Measurements from ENCODE around the gene ABAT. TPM values are rescaled to one million over a fixed set of nuclear protein-coding genes. Genes with fewer than 3 reads are reported as not detected.

The ABAT gene
- total RNA-seq, 1 donor from 2014 or later: 23.3 TPM

DNA sequence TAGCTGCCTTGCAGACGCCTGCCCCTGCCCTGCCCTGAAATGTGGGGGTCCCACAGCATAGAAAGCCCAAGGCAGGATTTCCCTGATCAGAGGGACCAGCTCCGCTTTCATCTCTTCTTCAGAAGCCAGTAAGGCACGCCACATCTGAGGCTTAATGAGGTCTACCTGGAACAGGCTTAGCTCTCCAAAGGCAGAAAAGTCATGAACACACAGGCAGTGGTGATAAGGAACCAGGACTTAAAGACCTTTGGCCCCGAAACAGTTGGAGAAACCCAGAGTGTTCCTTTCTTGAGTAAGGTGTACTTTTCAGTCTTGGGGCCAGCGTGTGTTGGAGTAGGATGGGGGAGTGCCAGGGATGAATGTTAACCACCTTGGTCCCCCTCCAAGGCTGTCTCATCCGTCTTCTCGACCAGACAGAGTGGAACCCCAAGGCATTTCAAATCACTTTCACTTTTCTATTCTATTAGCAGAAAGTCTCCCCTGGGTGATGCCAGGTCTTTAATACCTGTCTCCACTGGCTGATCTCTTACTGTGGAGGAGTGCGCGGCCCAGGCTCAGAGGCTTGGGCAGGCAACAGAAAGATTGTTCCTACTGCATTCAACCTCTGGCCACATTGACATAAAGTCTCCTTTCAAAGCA lies 79.1 kb downstream of the ABAT start:
- peaks cover 3% of the 10 kb centered on the region for H4K20me1 ChIP-seq (ENCODE audit: insufficient read depth, low read length)
- peaks cover 4% of the 10 kb centered on the region for H3K4me1 ChIP-seq (ENCODE audit: insufficient read depth, low read length)
- Mint-ChIP-seq H3K4me3 (ENCODE audit: unreplicated experiment) (no peak overlapping the region), H3K36me3 (ENCODE audit: low read depth, unreplicated experiment) (peaks cover 4% of the 10 kb centered on the region), H3K27ac (ENCODE audit: unreplicated experiment) (no peak overlapping the region), H3K9me3 (ENCODE audit: unreplicated experiment) (peaks cover 2% of the 10 kb centered on the region), H3K27me3 (ENCODE audit: low read depth, unreplicated experiment) (no peaks in the 10 kb centered on the region), H3K4me1 (ENCODE audit: low read depth, unreplicated experiment) (peaks cover 12% of the 10 kb centered on the region)
- H2AFZ ChIP-seq (ENCODE audit: low read depth, low read length): no peak overlapping the region
- no peak overlapping the region for H3K27ac ChIP-seq (ENCODE audit: low read depth, low read length)
- H3K4me2 ChIP-seq (ENCODE audit: low read length): no peak overlapping the region
- H3K9me3 ChIP-seq (ENCODE audit: insufficient read depth, low read depth, low read length): no peaks in the 10 kb centered on the region
- no peak for TF ChIP-seq EZH2 (IDR thresholded peaks at IDR 0.05; ENCODE audit: insufficient read depth, low read length)
- TF ChIP-seq, protein P1, sequence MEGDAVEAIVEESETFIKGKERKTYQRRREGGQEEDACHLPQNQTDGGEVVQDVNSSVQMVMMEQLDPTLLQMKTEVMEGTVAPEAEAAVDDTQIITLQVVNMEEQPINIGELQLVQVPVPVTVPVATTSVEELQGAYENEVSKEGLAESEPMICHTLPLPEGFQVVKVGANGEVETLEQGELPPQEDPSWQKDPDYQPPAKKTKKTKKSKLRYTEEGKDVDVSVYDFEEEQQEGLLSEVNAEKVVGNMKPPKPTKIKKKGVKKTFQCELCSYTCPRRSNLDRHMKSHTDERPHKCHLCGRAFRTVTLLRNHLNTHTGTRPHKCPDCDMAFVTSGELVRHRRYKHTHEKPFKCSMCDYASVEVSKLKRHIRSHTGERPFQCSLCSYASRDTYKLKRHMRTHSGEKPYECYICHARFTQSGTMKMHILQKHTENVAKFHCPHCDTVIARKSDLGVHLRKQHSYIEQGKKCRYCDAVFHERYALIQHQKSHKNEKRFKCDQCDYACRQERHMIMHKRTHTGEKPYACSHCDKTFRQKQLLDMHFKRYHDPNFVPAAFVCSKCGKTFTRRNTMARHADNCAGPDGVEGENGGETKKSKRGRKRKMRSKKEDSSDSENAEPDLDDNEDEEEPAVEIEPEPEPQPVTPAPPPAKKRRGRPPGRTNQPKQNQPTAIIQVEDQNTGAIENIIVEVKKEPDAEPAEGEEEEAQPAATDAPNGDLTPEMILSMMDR (IDR thresholded peaks at IDR 0.05; ENCODE audit: insufficient read depth, low read depth, low read length): no peak
- DNase-seq (ENCODE audit: low read depth): peak; percentile 5
- no peaks in the 10 kb centered on the region for H3K36me3 ChIP-seq (ENCODE audit: insufficient read depth, low read length)
- H3K27me3 ChIP-seq (ENCODE audit: insufficient read depth, low read length): no peaks in the 10 kb centered on the region
- FAIRE-seq: no peak
- no peak overlapping the region for H3K4me3 ChIP-seq (ENCODE audit: insufficient read depth, low read depth, low read length)
- no peaks in the 10 kb centered on the region for H3K79me2 ChIP-seq (ENCODE audit: insufficient read depth, low read length)
- H3K9ac ChIP-seq (ENCODE audit: low read length): no peak overlapping the region

DNA sequence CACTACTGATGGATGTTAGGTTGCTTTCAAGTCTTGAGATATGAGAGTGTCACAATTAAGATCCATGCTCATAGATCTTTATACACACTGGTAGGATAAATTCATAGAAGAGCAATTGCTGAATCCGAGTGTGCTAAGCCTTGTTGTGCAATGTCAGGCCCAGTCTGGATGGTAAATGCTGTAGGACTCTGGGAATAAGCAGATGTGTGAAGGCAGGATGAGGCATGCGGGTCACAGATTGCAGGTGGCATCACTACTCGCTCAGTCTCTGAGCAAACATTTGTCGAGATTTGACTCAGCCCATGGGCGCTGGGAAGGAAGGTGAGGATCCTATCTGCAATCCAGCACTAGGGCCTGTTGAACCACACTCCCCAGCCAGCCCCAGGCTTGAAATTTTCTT lies 82.3 kb downstream of the ABAT start:
- Mint-ChIP-seq H3K27ac (ENCODE audit: unreplicated experiment) (no peak overlapping the region), H3K36me3 (ENCODE audit: low read depth, unreplicated experiment) (peaks cover 7% of the 10 kb centered on the region), H3K9me3 (ENCODE audit: unreplicated experiment) (peaks cover 2% of the 10 kb centered on the region), H3K4me3 (ENCODE audit: unreplicated experiment) (no peak overlapping the region), H3K27me3 (ENCODE audit: low read depth, unreplicated experiment) (no peaks in the 10 kb centered on the region), H3K4me1 (ENCODE audit: low read depth, unreplicated experiment) (peaks cover 8% of the 10 kb centered on the region)
- no peak overlapping the region for H3K4me3 ChIP-seq (ENCODE audit: insufficient read depth, low read depth, low read length)
- no peak overlapping the region for H2AFZ ChIP-seq (ENCODE audit: low read depth, low read length)
- TF ChIP-seq EZH2 (IDR thresholded peaks at IDR 0.05; ENCODE audit: insufficient read depth, low read length): no peak
- TF ChIP-seq, protein P1 (IDR thresholded peaks at IDR 0.05; ENCODE audit: insufficient read depth, low read depth, low read length): no peak
- no peak overlapping the region for H3K4me2 ChIP-seq (ENCODE audit: low read length)
- FAIRE-seq: no peak
- peaks cover 3% of the 10 kb centered on the region for H4K20me1 ChIP-seq (ENCODE audit: insufficient read depth, low read length)
- H3K9me3 ChIP-seq (ENCODE audit: insufficient read depth, low read depth, low read length): no peaks in the 10 kb centered on the region
- no peak overlapping the region for H3K9ac ChIP-seq (ENCODE audit: low read length)
- no peak overlapping the region for H3K27ac ChIP-seq (ENCODE audit: low read depth, low read length)
- H3K27me3 ChIP-seq (ENCODE audit: insufficient read depth, low read length): no peaks in the 10 kb centered on the region
- DNase-seq (ENCODE audit: low read depth): no peak
- H3K79me2 ChIP-seq (ENCODE audit: insufficient read depth, low read length): no peaks in the 10 kb centered on the region
- no peaks in the 10 kb centered on the region for H3K36me3 ChIP-seq (ENCODE audit: insufficient read depth, low read length)
- H3K4me1 ChIP-seq (ENCODE audit: insufficient read depth, low read length): peaks cover 3% of the 10 kb centered on the region

DNA sequence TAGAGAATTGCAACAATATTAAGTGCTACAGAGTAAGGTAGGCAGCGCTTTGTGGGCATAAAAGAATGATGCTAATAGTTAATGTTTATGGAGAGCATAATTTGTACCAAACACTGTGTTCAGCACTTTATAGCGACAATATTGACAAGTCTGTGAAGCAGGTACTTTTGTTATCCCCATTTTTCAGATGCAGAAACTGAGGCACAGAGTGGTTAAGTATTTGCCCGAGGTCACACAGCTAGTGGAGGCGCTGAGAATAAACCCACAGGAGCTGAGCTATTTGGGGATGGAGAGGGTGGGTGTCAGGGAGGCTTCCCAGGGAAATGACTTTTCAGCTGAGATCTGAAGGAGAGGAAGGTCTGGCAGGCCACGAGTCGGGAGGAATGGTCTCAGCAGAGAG lies 83.6 kb downstream of the ABAT start:
- Histone ChIP-seq H4K20me1 (ENCODE audit: insufficient read depth, low read length) (no peaks in the 10 kb centered on the region), H3K9ac (ENCODE audit: low read length) (no peak overlapping the region), H3K4me2 (ENCODE audit: low read length) (no peak overlapping the region), H3K36me3 (ENCODE audit: insufficient read depth, low read length) (no peaks in the 10 kb centered on the region), H3K79me2 (ENCODE audit: insufficient read depth, low read length) (no peaks in the 10 kb centered on the region), H2AFZ (ENCODE audit: low read depth, low read length) (no peak overlapping the region), H3K9me3 (ENCODE audit: insufficient read depth, low read depth, low read length) (no peaks in the 10 kb centered on the region), H3K27ac (ENCODE audit: low read depth, low read length) (no peak overlapping the region), H3K4me3 (ENCODE audit: insufficient read depth, low read depth, low read length) (no peak overlapping the region), H3K27me3 (ENCODE audit: insufficient read depth, low read length) (no peaks in the 10 kb centered on the region), H3K4me1 (ENCODE audit: insufficient read depth, low read length) (no peaks in the 10 kb centered on the region)
- FAIRE-seq (no peak), DNase-seq (ENCODE audit: low read depth) (no peak)
- TF ChIP-seq EZH2 (IDR thresholded peaks at IDR 0.05; ENCODE audit: insufficient read depth, low read length): no peak
- TF ChIP-seq, protein P1 (IDR thresholded peaks at IDR 0.05; ENCODE audit: insufficient read depth, low read depth, low read length): no peak
- no peak overlapping the region for H3K4me3 Mint-ChIP-seq (ENCODE audit: unreplicated experiment)
- H3K36me3 Mint-ChIP-seq (ENCODE audit: low read depth, unreplicated experiment): peaks cover 7% of the 10 kb centered on the region
- no peak overlapping the region for H3K27ac Mint-ChIP-seq (ENCODE audit: unreplicated experiment)
- H3K9me3 Mint-ChIP-seq (ENCODE audit: unreplicated experiment): no peaks in the 10 kb centered on the region
- H3K4me1 Mint-ChIP-seq (ENCODE audit: low read depth, unreplicated experiment): no peaks in the 10 kb centered on the region
- no peaks in the 10 kb centered on the region for H3K27me3 Mint-ChIP-seq (ENCODE audit: low read depth, unreplicated experiment)
